Right kidney (tissue), 1 donor: ENCODE results near the gene LTO1.

Experiments used
- DNase-seq: peaks from one replicate; pipeline ENCODE4 v3.0.0-alpha.2; 2016

LTO1 gene

DNA sequence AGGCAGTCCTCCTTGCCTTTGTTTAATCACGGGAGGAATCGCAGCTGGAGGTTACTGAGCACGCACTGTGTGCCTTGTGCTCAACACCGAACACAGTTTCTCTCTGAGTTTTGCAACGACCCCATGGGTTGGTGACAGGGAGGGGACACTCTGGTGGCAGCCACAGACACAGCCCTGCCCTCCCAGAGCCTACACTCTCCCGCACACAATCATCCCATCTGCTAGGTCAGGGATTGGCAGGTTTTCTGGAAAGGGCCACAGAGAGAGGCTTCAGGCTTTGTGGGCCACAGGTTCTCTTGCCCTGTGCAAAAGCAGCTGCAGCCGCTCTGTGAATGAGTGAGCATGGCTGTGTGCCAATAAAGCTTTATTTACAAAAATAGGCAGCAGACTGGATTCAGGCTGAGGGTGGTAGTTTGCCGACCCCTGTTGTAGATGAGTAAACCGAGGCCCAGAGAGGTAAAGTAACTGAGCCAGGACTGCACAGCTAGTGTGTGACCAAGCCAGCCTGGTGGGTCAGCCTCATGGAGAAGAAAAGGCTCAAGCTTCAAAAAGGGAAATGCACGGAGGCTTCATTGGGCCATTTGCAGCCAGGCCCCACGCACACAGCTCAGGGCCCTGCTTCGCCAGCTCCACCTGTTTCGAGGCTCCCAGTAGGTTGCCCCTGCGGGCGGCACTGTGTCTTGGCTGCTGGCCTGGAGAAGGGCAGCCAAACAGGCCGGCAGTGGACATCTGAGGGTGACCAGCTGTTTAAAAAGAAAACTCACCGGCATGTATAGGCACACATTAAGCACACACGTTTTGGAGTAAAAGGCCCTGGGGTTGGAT is 16.3 kb downstream of the LTO1 start:
- no peak for DNase-seq

DNA sequence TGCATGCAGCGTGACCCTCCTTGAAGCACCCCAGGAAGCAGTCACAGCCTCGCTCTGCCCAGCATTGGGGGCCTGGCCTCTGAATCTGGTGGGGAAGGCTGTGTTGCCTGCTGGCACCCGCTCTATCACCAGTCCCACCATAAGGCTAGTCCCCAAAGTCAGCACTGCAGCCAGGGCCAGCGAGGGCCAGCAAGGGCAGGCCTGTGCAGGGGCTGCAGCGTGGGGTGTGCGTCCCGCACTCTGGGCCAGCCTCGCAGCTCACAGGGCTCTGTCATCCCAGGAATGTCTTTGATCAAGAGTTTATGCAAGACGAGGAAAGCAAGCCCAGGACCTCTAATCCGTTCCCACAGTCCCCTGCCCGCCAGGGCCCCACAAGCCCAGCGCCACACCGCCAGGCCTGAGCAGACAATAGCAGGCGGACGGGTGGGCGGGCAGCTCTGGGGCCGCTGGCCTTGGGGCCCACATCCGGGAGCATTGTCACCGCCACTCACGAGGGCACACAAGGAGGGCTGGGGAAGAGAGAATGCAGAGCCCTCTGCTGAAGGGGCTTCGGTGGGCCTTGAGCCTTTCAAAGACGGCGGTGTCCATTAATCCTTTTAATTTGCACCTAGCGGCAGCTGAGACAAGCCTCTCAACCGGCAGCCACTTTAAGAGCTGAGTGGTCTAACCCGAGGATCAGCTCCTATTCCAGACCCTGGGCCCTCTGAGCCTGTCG is 17.1 kb downstream of the LTO1 start:
- peak; percentile 63 for DNase-seq

DNA sequence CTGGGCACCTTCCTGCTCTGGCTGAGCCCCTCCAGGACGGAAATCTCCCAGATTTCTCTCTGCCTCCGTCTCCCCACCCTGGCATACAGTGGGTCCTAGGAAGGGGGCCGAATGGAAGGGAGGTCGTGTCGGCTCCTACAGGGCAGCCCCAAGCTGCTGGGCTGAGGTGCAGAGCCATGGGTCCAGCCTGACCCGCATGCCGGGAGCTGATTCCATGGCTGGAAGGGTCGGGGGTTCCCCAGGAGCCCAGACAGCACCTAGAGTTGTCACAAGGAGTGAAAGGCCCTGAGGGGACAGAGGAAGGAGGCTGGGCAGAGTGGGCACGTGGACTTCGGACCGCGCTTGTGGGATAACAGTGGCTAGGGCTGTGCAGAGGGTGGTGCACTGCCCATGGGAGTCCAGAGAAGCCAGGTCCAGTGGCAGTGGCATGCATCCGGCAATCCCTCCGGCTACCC is 17.7 kb downstream of the LTO1 start:
- no peak for DNase-seq

DNA sequence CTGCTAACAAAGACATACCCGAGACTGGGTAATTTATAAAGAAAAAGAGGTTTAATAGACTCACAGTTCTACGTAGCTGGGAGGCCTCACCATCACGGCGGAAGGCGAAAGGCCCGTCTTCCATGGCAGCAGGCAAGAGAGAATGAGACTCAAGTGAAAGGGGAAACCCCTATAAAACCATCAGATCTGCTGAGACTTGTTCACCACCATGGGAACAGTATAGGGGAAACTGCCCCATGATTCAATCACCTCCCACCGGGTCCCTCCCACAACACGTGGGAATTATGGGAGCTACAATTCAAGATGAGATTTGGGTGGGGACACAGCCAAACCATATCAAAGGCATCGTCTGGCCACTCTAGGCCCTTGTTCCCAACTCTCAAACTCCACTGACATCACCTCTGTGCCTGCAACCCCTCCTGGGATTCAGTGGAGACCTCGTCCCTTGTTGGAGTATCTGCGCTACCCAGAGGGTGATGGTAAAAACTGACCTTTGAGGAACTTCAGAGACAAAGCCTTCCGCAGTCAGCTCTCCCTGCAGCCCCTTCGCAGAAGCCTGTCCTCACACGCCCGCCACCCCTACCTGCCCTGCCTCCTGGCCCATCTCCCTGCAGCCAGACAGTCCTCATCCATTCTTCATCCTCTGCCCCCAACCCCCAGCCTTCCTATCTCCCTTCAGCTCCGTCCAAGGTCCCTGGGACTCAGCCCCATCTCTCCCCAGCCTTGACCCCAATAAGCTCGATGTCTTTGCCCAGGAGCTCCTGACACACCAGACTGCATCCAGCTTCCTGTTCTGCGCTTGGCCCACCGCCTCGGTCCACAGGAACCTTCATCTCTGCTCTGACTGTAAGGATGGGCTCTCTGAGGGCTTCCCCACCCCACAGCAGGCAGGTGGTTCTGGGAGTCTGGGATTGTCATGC is 18.4 kb downstream of the LTO1 start:
- no peak for DNase-seq

DNA sequence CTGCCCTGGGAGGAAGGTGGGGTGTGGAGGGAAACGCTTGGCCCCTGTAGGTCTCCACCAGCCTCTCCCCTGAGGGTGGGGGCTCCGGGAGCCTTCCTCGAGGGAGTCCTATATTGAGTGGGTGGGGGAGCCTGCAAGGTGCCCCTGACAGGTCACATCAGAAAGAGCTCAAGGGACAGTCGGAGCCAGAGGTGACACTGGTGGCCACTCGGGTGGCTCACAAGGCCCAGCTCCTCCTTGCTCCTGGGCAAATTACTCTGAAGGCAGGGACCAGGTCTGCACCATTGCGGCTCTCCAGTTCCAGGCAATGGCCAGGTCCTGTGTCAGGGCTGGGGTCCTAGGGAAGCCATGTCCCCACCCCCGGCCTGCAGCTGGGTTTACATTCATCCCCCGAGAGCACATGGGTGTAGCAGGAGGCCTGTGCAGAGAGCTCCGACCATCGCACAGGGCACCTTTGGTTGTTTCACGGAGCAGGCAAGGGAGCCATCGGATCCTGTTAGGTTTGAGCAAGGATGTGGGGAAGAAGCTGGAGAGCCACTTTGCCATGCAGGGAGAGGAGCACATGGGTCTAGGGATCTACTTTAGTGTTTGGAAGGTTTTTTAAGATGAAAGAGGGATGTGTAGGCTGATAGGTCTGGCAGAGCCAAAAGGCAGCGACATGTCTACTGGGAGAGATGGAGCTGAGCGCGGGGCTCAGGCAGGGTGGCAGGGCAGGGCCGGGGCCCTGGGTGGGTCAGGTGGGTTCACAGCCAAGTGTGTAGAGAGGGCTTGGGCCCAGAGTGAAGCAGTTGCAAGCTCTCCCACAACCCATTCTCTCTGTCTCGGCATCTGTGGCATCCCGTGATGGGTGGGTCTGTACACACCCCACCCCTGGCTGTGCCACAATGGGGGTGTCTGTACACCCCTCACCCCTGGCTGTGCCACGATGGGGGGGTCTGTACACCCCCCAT is 19.4 kb downstream of the LTO1 start:
- DNase-seq: no peak

DNA sequence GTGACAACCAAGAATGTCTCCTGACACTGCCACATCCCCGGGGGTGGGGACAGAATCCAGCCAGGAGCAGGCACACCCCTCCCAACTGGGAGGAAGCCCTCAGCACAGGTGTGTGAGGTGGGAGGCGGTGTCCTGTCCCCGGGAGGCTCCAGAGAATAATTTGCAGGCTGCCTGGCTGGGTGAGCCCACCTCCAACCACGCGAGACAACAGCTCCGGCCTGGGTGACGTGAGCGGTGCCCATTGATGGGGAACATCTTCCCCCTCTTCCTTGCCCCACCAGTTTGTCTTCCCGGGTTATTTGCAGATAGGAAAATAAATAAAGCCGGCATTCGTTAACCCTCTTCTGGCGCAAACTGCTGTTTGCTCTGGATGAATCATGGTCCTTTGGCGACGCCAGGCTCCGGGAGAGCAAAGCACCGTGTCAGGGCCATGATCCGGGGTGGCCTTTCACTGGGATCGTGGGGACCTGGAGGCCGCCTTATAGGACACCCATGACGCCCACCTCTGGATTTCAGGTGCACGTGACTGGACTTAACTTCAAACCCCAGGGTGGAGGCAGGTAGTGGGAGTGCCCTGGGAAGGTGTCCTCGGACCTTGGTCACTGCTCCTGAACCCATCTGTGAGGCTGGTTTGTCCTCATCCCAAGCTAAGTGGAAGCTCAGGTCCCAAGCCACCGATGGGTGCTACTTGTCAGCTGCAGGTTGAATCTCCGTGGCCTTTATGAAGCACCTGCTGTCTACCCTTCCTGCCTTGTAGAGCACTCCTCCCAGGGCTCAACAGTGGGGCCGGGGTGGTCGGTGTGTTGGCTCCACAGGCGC is 20.3 kb downstream of the LTO1 start:
- peak; percentile 64 for DNase-seq

DNA sequence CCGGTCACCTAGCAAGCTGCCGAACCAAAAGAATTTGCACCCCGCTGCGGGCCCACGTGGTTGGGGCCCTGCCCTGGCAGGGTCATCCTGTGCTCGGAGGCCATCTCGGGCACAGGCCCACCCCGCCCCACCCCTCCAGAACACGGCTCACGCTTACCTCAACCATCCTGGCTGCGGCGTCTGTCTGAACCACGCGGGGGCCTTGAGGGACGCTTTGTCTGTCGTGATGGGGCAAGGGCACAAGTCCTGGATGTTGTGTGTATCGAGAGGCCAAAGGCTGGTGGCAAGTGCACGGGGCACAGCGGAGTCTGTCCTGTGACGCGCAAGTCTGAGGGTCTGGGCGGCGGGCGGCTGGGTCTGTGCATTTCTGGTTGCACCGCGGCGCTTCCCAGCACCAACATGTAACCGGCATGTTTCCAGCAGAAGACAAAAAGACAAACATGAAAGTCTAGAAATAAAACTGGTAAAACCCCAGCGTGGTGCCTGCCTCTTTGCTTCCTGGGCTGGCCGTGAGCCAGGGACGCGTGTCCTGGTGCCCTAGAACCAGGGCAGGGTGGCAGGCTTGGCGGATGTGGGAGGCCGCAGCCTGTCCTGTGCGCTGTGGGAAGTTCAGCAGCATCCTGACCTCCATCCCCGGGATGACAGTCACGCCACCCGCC is 21.0 kb downstream of the LTO1 start:
- no peak for DNase-seq

DNA sequence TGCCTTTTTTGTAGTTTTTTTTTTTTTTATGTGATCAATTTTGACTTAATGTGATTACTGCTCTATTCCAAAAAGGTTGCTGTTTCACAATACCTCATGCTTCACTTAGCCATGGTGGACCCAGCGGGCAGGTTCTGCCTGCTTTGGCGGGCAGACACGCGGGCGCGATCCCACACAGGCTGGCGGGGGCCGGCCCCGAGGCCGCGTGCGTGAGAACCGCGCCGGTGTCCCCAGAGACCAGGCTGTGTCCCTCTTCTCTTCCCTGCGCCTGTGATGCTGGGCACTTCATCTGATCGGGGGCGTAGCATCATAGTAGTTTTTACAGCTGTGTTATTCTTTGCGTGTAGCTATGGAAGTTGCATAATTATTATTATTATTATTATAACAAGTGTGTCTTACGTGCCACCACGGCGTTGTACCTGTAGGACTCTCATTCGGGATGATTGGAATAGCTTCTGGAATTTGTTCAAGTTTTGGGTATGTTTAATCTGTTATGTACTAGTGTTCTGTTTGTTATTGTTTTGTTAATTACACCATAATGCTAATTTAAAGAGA is 21.7 kb downstream of the LTO1 start:
- no peak for DNase-seq

DNA sequence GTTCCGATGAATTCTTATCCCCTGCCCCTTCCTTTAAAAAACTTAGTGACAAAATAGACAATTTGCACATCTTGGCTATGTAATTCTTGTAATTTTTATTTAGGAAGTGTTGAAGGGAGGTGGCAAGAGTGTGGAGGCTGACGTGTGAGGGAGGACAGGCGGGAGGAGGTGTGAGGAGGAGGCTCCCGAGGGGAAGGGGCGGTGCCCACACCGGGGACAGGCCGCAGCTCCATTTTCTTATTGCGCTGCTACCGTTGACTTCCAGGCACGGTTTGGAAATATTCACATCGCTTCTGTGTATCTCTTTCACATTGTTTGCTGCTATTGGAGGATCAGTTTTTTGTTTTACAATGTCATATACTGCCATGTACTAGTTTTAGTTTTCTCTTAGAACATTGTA is 22.2 kb downstream of the LTO1 start:
- no peak for DNase-seq

DNA sequence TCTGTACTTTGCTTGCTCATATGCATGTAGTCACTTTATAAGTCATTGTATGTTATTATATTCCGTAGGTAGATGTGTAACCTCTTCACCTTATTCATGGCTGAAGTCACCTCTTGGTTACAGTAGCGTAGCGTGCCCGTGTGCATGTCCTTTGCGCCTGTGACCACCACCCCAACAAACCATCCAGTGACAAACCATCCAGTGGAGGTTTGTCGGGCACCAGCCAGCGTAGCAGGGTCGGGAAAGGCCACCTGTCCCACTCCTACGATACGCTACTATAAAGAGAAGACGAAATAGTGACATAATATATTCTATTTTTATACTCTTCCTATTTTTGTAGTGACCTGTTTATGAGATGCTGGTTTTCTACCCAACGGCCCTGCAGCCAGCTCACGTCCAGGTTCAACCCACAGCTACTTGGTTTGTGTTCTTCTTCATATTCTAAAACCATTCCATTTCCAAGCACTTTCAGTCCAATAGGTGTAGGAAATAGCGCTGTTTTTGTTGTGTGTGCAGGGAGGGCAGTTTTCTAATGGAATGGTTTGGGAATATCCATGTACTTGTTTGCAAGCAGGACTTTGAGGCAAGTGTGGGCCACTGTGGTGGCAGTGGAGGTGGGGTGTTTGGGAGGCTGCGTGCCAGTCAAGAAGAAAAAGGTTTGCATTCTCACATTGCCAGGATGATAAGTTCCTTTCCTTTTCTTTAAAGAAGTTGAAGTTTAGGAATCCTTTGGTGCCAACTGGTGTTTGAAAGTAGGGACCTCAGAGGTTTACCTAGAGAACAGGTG is 23.1 kb downstream of the LTO1 start:
- DNase-seq: no peak

DNA sequence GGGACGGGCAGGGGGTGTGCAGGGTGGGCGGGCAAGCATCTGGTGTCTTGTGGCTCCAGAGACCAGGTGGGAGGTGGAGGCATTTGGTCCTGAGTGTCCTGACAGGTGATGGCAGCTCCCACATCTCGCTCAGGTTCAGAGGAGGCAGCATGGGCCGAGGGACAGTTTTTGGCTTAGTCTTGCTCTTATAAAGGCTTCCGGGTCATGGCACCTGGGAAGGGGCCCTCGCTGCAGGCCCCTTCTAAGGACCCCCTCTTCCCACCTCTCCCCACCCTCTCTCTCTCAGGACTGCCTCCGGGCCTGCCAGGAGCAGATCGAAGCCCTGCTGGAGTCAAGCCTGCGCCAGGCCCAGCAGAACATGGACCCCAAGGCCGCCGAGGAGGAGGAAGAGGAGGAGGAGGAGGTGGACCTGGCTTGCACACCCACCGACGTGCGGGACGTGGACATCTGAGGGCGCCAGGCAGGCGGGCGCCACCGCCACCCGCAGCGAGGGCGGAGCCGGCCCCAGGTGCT is 24.3 kb downstream of the LTO1 start:
- no peak for DNase-seq

DNA sequence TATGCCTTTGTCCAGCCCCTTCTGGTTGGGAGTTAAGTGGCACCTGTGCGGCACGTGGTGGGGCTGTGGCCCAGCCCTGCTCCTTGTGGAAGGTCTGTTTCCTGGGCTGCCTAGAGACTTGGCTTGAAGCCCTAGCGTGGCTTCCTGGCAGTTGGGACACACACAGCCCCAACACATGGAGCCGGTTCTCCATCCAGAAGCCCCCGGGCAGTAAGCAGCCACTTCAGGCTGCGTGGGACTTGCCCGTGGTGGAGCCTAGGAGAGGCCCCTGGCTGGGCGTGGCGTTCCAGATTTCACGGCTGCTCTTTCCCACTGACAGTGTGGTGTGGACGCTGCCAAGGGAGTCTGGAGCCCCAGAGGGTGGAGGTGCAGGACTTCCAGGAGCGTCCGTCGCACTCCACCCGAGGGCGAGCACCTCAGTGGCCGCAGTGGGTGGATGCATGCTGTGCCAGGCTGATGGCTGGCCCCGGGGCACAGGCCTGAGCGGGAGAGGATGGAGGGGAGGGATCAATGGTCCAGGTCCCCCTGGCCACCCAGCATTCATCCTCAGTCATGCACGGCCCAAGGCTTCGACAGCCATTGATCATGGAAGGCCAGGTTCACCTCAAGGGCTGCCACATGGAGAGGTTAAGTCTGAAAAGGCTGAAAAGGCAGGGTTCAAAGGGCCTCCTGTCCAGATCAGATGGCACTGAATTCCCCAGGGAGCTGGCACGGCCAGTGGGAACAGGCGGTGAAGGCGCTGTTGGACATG is 24.9 kb downstream of the LTO1 start:
- DNase-seq: no peak

DNA sequence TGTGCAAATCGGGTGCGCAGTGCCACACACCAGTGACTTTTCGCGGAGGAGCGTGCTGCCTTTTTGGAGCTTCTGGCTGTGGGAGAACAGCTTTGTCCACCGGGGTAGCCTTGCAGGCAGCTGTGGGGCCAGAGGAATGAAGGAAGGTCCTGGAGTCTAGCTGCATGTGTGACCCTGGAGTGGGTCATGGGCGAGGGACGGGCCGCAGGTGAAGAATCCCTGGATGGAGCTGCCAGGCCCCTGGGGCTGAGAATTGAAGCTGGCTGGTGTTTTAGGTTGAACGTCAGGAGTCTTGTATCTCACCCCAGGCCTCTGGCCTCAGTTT is 25.6 kb downstream of the LTO1 start:
- DNase-seq: no peak

DNA sequence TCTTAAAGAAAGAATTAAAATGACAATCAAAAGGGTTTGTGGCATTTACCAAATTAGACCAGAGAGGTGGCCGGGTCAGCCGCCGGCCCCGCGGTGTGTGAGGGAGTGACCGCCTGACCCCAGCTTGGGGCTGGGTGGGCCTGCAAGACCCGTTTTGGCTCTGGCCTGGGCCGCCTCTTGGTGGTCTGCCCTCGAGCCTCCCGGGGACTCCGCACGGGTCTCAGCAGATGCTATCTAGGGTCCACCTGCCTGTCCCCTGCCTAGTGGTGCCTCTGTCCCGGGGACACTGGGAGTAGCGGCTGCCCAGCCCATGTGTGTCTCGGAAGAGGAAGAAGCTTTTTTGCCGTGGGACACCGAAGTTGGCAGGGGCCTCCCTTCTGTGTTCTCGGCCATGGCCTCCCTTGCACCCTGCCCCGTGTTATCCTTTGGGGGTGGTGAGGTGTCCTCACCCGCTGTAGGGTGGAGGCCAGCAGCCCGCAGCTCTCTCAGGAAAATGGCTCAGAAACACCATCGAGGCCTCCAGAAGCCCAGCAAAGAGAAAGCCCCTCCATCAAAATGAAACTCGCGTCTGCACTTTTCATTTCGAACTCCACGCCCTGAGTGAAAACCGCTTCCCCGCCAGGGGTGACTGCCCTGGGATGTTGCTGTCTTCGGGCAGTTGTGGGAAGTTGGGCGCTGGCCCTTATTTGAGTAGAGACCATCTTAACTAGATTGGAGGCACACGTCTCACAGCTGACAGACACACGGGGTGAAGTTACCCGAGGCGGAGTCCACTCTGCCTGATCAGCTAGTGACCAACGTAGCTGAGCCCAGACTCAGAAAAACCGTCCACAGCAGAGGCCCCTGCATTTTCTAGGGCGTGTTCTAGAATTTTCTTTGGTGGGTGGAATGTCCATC is 26.2 kb downstream of the LTO1 start:
- DNase-seq: no peak

DNA sequence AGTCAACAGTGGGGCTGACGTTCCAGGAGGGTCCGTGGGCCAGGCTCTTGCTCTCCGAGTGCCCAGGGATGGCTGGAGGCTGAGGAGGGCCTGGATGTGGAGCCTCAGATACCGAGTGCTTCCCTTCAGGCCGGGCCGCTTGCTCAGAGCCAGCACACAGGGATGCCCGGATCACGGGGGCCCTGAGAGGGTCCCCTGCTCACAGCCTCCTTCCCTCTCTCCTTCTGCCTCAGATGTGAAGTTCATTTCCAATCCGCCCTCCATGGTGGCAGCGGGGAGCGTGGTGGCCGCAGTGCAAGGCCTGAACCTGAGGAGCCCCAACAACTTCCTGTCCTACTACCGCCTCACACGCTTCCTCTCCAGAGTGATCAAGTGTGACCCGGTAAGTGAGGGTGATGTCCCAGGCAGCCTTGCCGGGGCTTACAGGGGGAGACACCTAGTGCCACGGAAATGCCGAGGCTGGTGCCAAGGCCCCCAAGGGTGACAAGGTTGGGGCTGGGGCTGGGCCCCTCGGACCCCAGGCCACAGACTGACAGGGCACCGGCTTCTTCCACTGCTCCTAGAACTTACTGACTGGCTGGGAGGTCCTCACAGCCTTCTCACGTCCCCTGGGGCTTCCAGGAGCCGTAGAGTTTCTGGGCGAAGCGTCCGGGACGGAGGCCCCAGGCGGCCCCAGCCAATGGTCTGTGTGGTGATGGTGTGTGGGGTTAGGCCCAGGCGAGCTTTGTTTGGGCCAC is 27.2 kb downstream of the LTO1 start:
- no peak for DNase-seq

DNA sequence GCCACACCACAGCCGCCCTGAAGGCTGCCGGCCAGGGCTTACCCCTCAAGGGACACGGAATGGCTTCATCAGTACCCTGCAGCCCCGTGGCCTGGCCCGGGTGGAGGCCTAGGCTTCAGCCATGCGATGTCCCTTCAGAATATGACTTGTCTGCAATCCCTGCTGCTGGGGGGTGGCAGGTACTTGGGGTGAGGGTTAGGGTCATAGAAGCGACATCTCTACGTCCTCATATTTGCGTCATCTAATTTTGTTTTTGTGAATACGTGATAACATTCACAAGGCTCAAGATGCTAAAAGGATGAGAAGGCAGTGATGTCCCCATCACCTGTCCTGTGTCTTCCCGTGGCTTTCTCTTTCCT is 27.8 kb downstream of the LTO1 start:
- no peak for DNase-seq
